HepG2 (cell line): ENCODE results near the gene ZFR2. TPM values are rescaled to one million over a fixed set of nuclear protein-coding genes. Genes with fewer than 3 reads are reported as not detected.

ENCODE experiments used
- ATAC-seq: fragments of 200-7000 bp; cut with Tn5 transposase; 3 replicates; pipeline ENCODE4 v1.9.1; 2020; ENCODE audit warnings: mild to moderate bottlenecking, moderate library complexity
- BruUV-seq: library from RNA; stranded (reverse); fragments of 400-500 nt; replicated peaks from 2 replicates; lab custom pipeline; 2021; lab: Mats Ljungman, UMichigan
- CTCF ChIA-PET: fragments of 300-600 bp; formaldehyde crosslinking; extraction: SDS; loops from one replicate; lab custom pipeline; 2021; ENCODE audit warnings: low total read pairs, inconsistent platforms, low intra/inter-chr PET ratio; lab: Yijun Ruan, JAX
- POLR2A ChIA-PET: fragments of 350-600 bp; sonication (Branson Sonifier 250); formaldehyde crosslinking; loops from one replicate; lab custom pipeline; 2020; ENCODE audit warnings: antibody characterized with exemption, inconsistent platforms; lab: Yijun Ruan, JAX
- DNase-seq: peaks from one replicate; pipeline ENCODE4 v3.0.0-alpha.2; 2015; ENCODE audit warnings: low spot score
- FAIRE-seq: peaks from 3 replicates; lab custom pipeline; 2011; peaks lifted over from hg19 to GRCh38; lab: Jason Lieb, UNC
- H2AFZ ChIP-seq: one replicate; pipeline ENCODE4 v1.6.1; 2011; ENCODE audit warnings: low read length, inconsistent platforms
- H3K27ac ChIP-seq: fragments of 300-600 bp; 3 replicates; pipeline ENCODE4 v1.8.0; 2011; ENCODE audit warnings: mixed run types, mild to moderate bottlenecking, mixed read lengths, low read length, inconsistent platforms; ENCODE audit not compliant: insufficient read depth; ENCODE audit errors: extremely low read length
- H3K27me3 ChIP-seq, 2 experiments: fragments of 200-600 bp in 1 of 2; 2 replicates in 1 of 2; 3 replicates in 1 of 2; pipeline versions ENCODE4 v1.6.0 to v1.8.0; 2011; ENCODE audit warnings: low read length in 2 of 2, mild to moderate bottlenecking in 2 of 2, moderate library complexity in 2 of 2, inconsistent platforms in 1 of 2; ENCODE audit not compliant: insufficient read depth in 2 of 2, control insufficient read depth in 1 of 2
- H3K36me3 ChIP-seq, 2 experiments: fragments of 200-600 bp in 1 of 2; replicated peaks in 1 of 2; 2 replicates in 1 of 2; 3 replicates in 1 of 2; pipeline versions ENCODE4 v1.5.1 to v1.8.0; 2011; ENCODE audit warnings: low read length in 2 of 2, inconsistent platforms in 1 of 2; ENCODE audit not compliant: insufficient read depth in 2 of 2, control insufficient read depth in 1 of 2
- H3K4me1 ChIP-seq: 2 replicates; pipeline ENCODE4 v1.5.1; 2012; ENCODE audit warnings: low read length, inconsistent platforms; ENCODE audit not compliant: insufficient read depth
- H3K4me2 ChIP-seq: 2 replicates; pipeline ENCODE4 v1.6.0; 2011; ENCODE audit warnings: low read depth, low read length, inconsistent platforms
- H3K4me3 ChIP-seq, 3 experiments: fragments of 200-600 bp in 1 of 3; sonication (generic), shearing (Covaris generic) in 1 of 3; replicated peaks in 1 of 3; 2 replicates each; pipeline ENCODE4 v1.5.1; 2011 to 2016; ENCODE audit warnings: low read length in 3 of 3, inconsistent platforms in 2 of 3, low read depth in 2 of 3, mild to moderate bottlenecking in 2 of 3, control low read depth in 1 of 3, mixed read lengths in 1 of 3; ENCODE audit not compliant: insufficient read depth in 1 of 3
- H3K79me2 ChIP-seq: one replicate; pipeline ENCODE4 v1.6.1; 2011; ENCODE audit warnings: low read length, inconsistent platforms; ENCODE audit not compliant: insufficient read depth
- H3K9ac ChIP-seq: 2 replicates; pipeline ENCODE4 v1.6.0; 2011; ENCODE audit warnings: mild to moderate bottlenecking, low read depth, low read length, inconsistent platforms; ENCODE audit not compliant: insufficient read depth
- H3K9me3 ChIP-seq: 2 replicates; pipeline ENCODE4 v1.5.1; 2012; ENCODE audit warnings: mild to moderate bottlenecking, low read length
- H4K20me1 ChIP-seq: 2 replicates; pipeline ENCODE4 v1.6.0; 2011; ENCODE audit warnings: inconsistent platforms, mild to moderate bottlenecking, low read length, moderate library complexity; ENCODE audit not compliant: insufficient read depth
- AGO2 ChIP-seq: fragments of 200-400 bp; formaldehyde crosslinking; optimal IDR thresholded peaks from 2 replicates; pipeline ENCODE3; 2017; ENCODE audit warnings: mild to moderate bottlenecking, low read depth, low read length, moderate library complexity
- FOXP1 ChIP-seq, 2 experiments: fragments of 450-650 bp in 1 of 2; IDR thresholded peaks; 2 replicates each; pipeline ENCODE4 v1.6.1; 2017 to 2018; ENCODE audit warnings: antibody characterized with exemption in 1 of 2
- GATAD2A ChIP-seq: IDR thresholded peaks from 2 replicates; pipeline ENCODE4 v1.6.1; 2016
- HDAC1 ChIP-seq: sonication (generic); formaldehyde crosslinking; IDR thresholded peaks from 2 replicates; pipeline ENCODE4 v1.5.1; 2020; ENCODE audit warnings: mild to moderate bottlenecking, missing genetic modification reagents
- MTF1 ChIP-seq: sonication (generic); formaldehyde crosslinking; IDR thresholded peaks from 2 replicates; pipeline ENCODE4 v1.5.0; 2020; ENCODE audit warnings: missing genetic modification reagents
- MYC ChIP-seq: sonication (generic); formaldehyde crosslinking; IDR thresholded peaks from 2 replicates; pipeline ENCODE4 v1.9.0; 2021; ENCODE audit warnings: missing genetic modification reagents, borderline replicate concordance
- PHF5A ChIP-seq: IDR thresholded peaks from one replicate; pipeline ENCODE4 v1.6.1; 2018; ENCODE audit warnings: low read depth, missing genetic modification reagents; ENCODE audit not compliant: unreplicated experiment
- PLRG1 ChIP-seq: fragments of 450-650 bp; conservative IDR thresholded peaks from 2 replicates; pipeline ENCODE4 v1.6.1; 2016
- ZBTB38 ChIP-seq: sonication (generic); formaldehyde crosslinking; IDR thresholded peaks from 2 replicates; pipeline ENCODE4 v1.5.1; 2020; ENCODE audit warnings: mild to moderate bottlenecking, missing genetic modification reagents
- ZFP90 ChIP-seq: sonication (generic); formaldehyde crosslinking; IDR thresholded peaks from 2 replicates; pipeline ENCODE4 v1.8.0; 2022; ENCODE audit warnings: missing genetic modification reagents, mild to moderate bottlenecking, inconsistent platforms, borderline replicate concordance
- ZNF644 ChIP-seq: IDR thresholded peaks from 2 replicates; pipeline ENCODE4 v1.6.1; 2016; ENCODE audit warnings: low read depth
- ZNF776 ChIP-seq: sonication (generic); formaldehyde crosslinking; IDR thresholded peaks from 2 replicates; pipeline ENCODE4 v1.4.0; 2020; ENCODE audit warnings: mild to moderate bottlenecking, missing genetic modification reagents
- WGBS: methylation state at CpG from one replicate; pipeline ENCODE4 v1.1.6; 2017; ENCODE audit warnings: low lambda C conversion rate; 5-methylcytosine and 5-hydroxymethylcytosine counted together
- in situ Hi-C: cut with HindIII; loops from 2 replicates; pipeline ENCODE4 v1.10.0; 2017; ENCODE audit warnings: low pct_unique_long_range_greater_than_20kb; ENCODE audit not compliant: extremely low pct_ligation_motif_present
- intact Hi-C: fragments of 100-400 bp; cut with micrococcal nuclease; formaldehyde crosslinking; loops from one replicate; pipeline ENCODE4 v1.10.0; 2022; ENCODE audit not compliant: unreplicated experiment
- polyA plus RNA-seq, 8 experiments: library from polyadenylated mRNA; depleted of rRNA in 3 of 8; stranded (reverse) in 7 of 8; unstranded in 1 of 8; fragments of >200 nt; fragmentation: Illumina TruSeq in 4 of 8; extraction: Trizol in 4 of 8; gene quantifications; 2 replicates each; pipeline versions ENCODE4 v1.2.1 to v1.2.3, GENCODE V29; 2011 to 2016; ENCODE audit warnings: low read depth in 4 of 8, missing spikeins in 1 of 8, mixed read lengths in 1 of 8; ENCODE audit not compliant: insufficient read depth in 1 of 8
- total RNA-seq, 5 experiments: library from RNA; depleted of rRNA; stranded (reverse); fragments of >200 nt; fragmentation: Illumina TruSeq; extraction: Trizol; gene quantifications; 2 replicates each; pipeline ENCODE4 v1.2.3, GENCODE V29; 2016; ENCODE audit warnings: low read depth in 1 of 5
- TF ChIP-seq, protein P1 (sequence below): sonication (generic); formaldehyde crosslinking; IDR thresholded peaks from 2 replicates; pipeline ENCODE4 v1.8.1; 2023; ENCODE audit warnings: mild to moderate bottlenecking, moderate library complexity, missing genetic modification reagents
- TF ChIP-seq, protein P2 (sequence below): sonication (generic); formaldehyde crosslinking; IDR thresholded peaks from 2 replicates; pipeline ENCODE4 v1.4.0; 2020; ENCODE audit warnings: missing genetic modification reagents, borderline replicate concordance
- TF ChIP-seq, protein P3 (sequence below): sonication (generic); formaldehyde crosslinking; conservative IDR thresholded peaks from 2 replicates; pipeline ENCODE4 v1.4.0; 2020; ENCODE audit warnings: missing genetic modification reagents
- TF ChIP-seq, protein P4 (sequence below): IDR thresholded peaks from 2 replicates; pipeline ENCODE4 v1.6.1; 2016

ZFR2 gene
- total and polyA plus RNA-seq, 2 of the 13 experiments (the other 11 are each of a cell fraction or from before 2014, with no cell fraction given), result 0.37 to 0.69 TPM

DNA sequence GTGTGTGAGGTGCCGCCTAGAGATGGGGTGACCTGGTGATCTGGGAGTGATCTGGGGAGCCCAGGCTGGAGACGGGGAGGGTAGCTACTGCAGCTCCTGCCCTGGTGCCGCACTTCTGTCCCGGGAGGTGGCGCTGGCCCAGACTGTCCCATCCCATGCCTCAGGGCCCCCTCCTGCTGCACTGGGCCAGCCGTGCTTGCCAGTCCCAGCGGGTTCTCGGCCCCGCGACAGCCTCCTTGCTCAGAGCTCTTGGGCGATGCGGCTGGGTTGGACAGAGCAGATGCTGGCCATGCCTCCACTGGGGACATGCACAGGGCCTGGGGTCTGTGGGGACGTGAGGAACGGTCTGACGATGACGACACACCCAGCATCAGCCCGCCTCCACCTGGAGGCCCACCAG, 99.3 kb downstream of the ZFR2 start (continued):
- TF ChIP-seq ZNF776 (CRISPR knock-in tag), result no peak
- TF ChIP-seq AGO2, result peak; percentile 53
- no peak for TF ChIP-seq HDAC1 (CRISPR knock-in tag)

DNA sequence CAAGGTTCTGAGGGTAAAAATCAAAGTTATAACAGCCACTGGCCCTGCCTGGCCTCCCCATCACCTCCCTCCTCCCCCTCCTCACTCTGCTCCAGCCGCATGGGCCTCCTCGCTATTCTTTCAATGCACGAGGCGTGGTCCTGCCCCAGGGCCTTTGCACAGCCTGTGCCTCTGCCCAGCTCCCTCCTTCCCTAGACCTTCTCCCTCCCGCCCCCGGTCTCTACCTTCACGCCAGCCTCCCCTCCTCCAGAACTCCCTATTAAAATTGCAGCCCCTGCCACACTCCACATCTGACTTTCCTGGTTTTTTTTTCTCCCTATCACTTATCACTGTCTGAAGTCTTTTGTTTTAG, 100.1 kb downstream of the ZFR2 start:
- Histone ChIP-seq H3K9me3 (no peaks in the 10 kb centered on the region), H3K4me3 (no peak overlapping the region), H3K4me1 (no peaks in the 10 kb centered on the region), H3K4me2 (no peak overlapping the region), H4K20me1 (no peaks in the 10 kb centered on the region), H3K79me2 (no peaks in the 10 kb centered on the region), H3K9ac (no peak overlapping the region), H3K27me3 (0 out of 5 replicates have a peak, but pooled peaks cover 0 to under 1% of the 10 kb centered on the region in 2 experiments), H3K36me3 (peaks cover 9 to 20% of the 10 kb centered on the region in 2 experiments; a peak in 2 of 5 replicates), H2AFZ (no peak overlapping the region), H3K27ac (no peak overlapping the region)
- no TSS peak for BruUV-seq
- POLR2A ChIA-PET, result no interaction called here
- DNase-seq (no peak), ATAC-seq (no peak), FAIRE-seq (no peak)
- WGBS, result 93% methylated on average over 7 of the region's 7 CpGs
- intact Hi-C loops (loop anchor here (10.0 kb wide), 1 partner anchor 64 kb away; the partner anchor contains the start of genes PIP5K1C and TJP3), in situ Hi-C loops (no loop called here)
- CTCF ChIA-PET, result no interaction called here
- TF ChIP-seq, protein P1, sequence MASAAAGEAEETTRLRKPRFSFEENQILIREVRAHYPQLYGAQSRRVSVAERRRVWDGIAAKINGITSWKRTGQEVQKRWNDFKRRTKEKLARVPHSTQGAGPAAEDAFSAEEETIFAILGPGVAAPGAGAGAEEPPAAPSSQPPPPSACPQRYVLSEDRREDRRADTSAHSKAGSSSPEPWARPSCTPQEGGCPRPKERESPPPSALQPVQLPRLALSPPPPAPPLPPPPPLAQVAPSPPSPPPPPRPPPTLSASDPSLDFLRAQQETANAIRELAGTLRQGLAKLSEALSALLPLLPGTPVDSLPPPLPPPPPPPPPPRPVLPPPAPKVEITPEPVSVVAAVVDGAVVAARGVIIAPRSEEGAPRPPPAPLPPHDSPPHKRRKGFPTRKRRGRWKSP (CRISPR knock-in tag), result no peak
- TF ChIP-seq PLRG1, result no peak
- TF ChIP-seq, protein P2, sequence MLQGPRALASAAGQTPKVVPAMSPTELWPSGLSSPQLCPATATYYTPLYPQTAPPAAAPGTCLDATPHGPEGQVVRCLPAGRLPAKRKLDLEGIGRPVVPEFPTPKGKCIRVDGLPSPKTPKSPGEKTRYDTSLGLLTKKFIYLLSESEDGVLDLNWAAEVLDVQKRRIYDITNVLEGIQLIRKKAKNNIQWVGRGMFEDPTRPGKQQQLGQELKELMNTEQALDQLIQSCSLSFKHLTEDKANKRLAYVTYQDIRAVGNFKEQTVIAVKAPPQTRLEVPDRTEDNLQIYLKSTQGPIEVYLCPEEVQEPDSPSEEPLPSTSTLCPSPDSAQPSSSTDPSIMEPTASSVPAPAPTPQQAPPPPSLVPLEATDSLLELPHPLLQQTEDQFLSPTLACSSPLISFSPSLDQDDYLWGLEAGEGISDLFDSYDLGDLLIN (CRISPR knock-in tag), result no peak
- TF ChIP-seq MTF1 (CRISPR knock-in tag), result no peak
- TF ChIP-seq ZBTB38 (CRISPR knock-in tag), result no peak
- no peak for TF ChIP-seq ZFP90
- TF ChIP-seq GATAD2A (CRISPR knock-in tag), result no peak
- TF ChIP-seq, protein P3, sequence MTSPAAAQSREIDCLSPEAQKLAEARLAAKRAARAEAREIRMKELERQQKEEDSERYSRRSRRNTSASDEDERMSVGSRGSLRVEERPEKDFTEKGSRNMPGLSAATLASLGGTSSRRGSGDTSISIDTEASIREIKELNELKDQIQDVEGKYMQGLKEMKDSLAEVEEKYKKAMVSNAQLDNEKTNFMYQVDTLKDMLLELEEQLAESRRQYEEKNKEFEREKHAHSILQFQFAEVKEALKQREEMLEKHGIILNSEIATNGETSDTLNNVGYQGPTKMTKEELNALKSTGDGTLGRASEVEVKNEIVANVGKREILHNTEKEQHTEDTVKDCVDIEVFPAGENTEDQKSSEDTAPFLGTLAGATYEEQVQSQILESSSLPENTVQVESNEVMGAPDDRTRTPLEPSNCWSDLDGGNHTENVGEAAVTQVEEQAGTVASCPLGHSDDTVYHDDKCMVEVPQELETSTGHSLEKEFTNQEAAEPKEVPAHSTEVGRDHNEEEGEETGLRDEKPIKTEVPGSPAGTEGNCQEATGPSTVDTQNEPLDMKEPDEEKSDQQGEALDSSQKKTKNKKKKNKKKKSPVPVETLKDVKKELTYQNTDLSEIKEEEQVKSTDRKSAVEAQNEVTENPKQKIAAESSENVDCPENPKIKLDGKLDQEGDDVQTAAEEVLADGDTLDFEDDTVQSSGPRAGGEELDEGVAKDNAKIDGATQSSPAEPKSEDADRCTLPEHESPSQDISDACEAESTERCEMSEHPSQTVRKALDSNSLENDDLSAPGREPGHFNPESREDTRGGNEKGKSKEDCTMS (CRISPR knock-in tag), result no peak
- TF ChIP-seq MYC (CRISPR knock-in tag), result no peak
- no peak for TF ChIP-seq PHF5A (CRISPR knock-in tag)
- TF ChIP-seq, protein P4, sequence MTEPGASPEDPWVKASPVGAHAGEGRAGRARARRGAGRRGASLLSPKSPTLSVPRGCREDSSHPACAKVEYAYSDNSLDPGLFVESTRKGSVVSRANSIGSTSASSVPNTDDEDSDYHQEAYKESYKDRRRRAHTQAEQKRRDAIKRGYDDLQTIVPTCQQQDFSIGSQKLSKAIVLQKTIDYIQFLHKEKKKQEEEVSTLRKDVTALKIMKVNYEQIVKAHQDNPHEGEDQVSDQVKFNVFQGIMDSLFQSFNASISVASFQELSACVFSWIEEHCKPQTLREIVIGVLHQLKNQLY, result no peak
- no peak for TF ChIP-seq ZNF644 (CRISPR knock-in tag)
- TF ChIP-seq FOXP1 (IDR thresholded peaks at IDR 0.05), result no peak
- no peak for TF ChIP-seq FOXP1 (CRISPR knock-in tag; IDR thresholded peaks at IDR 0.05)
